ENCODE data around the gene IL6ST.

GRCh38 chr5:55994998-55995914 lies 493 bp upstream of the IL6ST start:
- TF ChIP-seq CTCF (IDR thresholded peaks at IDR 0.05; ENCODE audit: borderline replicate concordance, extremely low read depth, low read length, poor library complexity, severe bottlenecking) (peak; percentile 34), EZH2 (IDR thresholded peaks at IDR 0.05; ENCODE audit: borderline replicate concordance, low read depth, low read length, severe bottlenecking) (no peak)
